Mucosa of descending colon (tissue), 3 donors: ENCODE measurements around the gene LYPD8. TPM values are rescaled to one million over a fixed set of nuclear protein-coding genes. Genes with fewer than 3 reads are reported as not detected.

Experiments used
- ATAC-seq: fragments of 200-7000 bp; cut with Tn5 transposase; one replicate; pipeline ENCODE4 v1.9.1; 2020; ENCODE audit warnings: mild to moderate bottlenecking, moderate library complexity
- DNase-seq, 3 donors: peaks; one replicate each; pipeline ENCODE4 v3.0.0-alpha.2; 2020
- H3K36me3 ChIP-seq: fragments of 200-600 bp; one replicate; pipeline ENCODE4 v1.8.0; 2021; ENCODE audit warnings: low read depth, mild to moderate bottlenecking
- H3K4me1 ChIP-seq: fragments of 200-600 bp; one replicate; pipeline ENCODE4 v1.8.0; 2021; ENCODE audit warnings: low read depth, mild to moderate bottlenecking
- H3K4me3 ChIP-seq: fragments of 200-600 bp; one replicate; pipeline ENCODE4 v1.8.0; 2021; ENCODE audit warnings: mild to moderate bottlenecking
- H3K9me3 ChIP-seq: fragments of 200-600 bp; one replicate; pipeline ENCODE4 v1.8.0; 2021; ENCODE audit warnings: mild to moderate bottlenecking
- CTCF ChIP-seq: fragments of 200-600 bp; IDR thresholded peaks from one replicate; pipeline ENCODE4 v1.8.0; 2022; ENCODE audit warnings: antibody characterized with exemption, mild to moderate bottlenecking
- intact Hi-C, 2 donors: fragments of 100-400 bp; cut with DNase I in 1 of 2; cut with micrococcal nuclease in 1 of 2; formaldehyde crosslinking; loops; one replicate each; pipeline versions ENCODE4 v1.11.0 to v1.11.1; 2022; cut with DNase I, micrococcal nuclease
- total RNA-seq, 3 donors: library from RNA; stranded (reverse); fragmentation: NEBNext Ultra II Directional in 2 of 3; extraction: Animal tissue kit (Norgen Biotek cat#: 25700) in 2 of 3; gene quantifications; one replicate each; pipeline versions ENCODE4 v1.2.1 to v1.2.4, GENCODE V29; 2021 to 2023
- donor health status: DM: no; HTN: no; CAD: no; lungs with moderate emphysema.
- donor health status: DM: no; HTN: no; CAD: no.
- donor health status: DM: no; HTN: yes; CAD: no.

LYPD8 gene
- total RNA-seq, 3 donors from 2014 or later = 235 to 700 (median 647) TPM

DNA sequence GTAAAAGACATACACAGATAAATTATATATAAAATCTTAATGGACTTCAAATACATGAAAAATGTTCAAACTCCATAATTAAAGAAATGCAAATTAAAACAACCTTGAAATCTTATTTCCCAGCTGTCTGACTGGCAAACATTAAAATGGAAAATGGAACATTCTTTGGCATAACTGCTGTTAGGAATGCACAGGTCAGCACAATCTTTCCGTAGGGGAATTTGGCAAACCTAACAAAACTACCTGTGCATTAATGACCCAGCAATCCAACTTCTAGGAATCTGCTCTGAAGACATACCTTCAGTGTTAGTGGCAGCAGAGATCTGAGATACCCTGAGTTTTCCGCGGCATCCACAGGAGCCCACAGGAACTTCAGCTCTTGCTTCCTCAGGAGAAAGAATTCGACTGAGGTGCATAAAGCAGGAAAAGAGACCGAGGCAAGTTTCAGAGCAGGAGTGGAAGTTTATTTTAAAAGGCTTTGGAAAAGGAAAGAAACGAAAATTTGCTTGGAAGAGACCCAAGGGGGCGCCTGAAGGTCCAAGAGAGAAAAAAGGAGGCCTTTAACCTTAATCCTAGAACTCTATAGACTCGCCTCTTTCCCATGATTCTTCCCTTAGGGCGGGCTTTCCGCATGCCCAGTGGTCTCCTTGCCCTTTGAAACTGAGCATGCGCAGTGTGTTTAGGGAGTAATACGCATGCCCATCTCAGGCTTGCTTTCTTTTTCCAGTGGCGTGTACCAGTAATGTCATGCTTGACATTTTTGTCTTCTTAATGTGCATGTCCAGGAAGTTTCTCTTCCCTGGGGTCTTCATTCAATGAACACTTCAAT, 24.8 kb downstream of the LYPD8 start:
- ATAC-seq (no peak), DNase-seq (no peak)
- Histone ChIP-seq H3K36me3 (no peaks in the 10 kb centered on the region), H3K4me1 (no peaks in the 10 kb centered on the region), H3K4me3 (no peak overlapping the region), H3K9me3 (no peaks in the 10 kb centered on the region)
- intact Hi-C loops = no loop called here
- no peak for TF ChIP-seq CTCF

DNA sequence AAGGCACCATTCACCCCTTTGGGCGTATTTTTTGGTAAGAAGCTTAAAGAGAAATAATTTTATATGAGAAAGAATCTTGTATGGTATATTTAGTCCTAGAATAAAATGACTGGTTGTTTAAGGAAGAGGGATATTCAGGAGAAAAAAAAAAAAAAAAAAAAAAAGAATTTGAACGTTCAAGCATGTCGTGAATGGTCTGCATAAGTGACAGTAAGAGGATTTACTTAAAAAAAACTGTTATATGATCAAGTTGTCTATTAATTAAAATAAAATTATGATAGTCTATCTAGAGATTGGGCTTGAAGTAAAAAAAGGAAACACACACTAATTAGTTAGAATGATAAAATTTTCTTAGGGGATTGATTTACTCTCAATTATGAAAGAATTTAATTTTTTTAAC, 41.3 kb downstream of the LYPD8 start:
- Histone ChIP-seq H3K4me3 (no peak overlapping the region), H3K36me3 (no peaks in the 10 kb centered on the region), H3K9me3 (peaks cover 22% of the 10 kb centered on the region), H3K4me1 (no peaks in the 10 kb centered on the region)
- ATAC-seq = no peak
- intact Hi-C loops = no loop called here
- TF ChIP-seq CTCF = no peak
- DNase-seq = no peak

- ATAC-seq (no peak), DNase-seq (no peak)
- TF ChIP-seq CTCF = no peak
- no peaks in the 10 kb centered on the region for H3K4me1 ChIP-seq
- no peaks in the 10 kb centered on the region for H3K36me3 ChIP-seq
- H3K4me3 ChIP-seq = no peak overlapping the region
- intact Hi-C loops = no loop called here
- H3K9me3 ChIP-seq = peaks cover 15% of the 10 kb centered on the region
Measured at GRCh38 chr1:248710305-248710900, 45.2 kb downstream of the LYPD8 start.

- TF ChIP-seq CTCF = no peak
- Histone ChIP-seq H3K4me1 (no peaks in the 10 kb centered on the region), H3K4me3 (no peak overlapping the region), H3K36me3 (no peaks in the 10 kb centered on the region), H3K9me3 (no peaks in the 10 kb centered on the region)
- ATAC-seq = no peak
- intact Hi-C loops = no loop called here
- peak in 1 of 3 donors; percentile 7 for DNase-seq
Measured at GRCh38 chr1:248704606-248705005, 51.0 kb downstream of the LYPD8 start.

DNA sequence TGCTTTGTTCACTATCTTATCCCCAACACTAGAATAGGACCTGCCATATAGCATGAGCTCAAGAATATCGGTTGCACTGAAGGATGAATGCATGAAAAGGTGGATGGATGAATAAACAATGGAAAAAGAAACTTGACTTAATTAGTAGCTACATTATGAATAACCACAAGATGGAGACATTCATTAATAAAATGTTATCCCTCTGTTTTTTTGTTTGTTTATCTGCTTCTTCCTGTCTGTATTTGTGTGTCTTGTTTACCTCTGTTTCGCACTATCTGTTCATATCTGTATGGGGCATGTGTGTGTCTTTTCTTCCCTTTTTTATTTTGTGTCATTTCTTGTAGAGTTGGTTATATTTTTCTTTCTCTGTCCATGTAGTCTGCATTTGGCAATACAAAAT, 51.9 kb downstream of the LYPD8 start:
- H3K9me3 ChIP-seq = no peaks in the 10 kb centered on the region
- no peak for ATAC-seq
- H3K4me3 ChIP-seq = no peak overlapping the region
- no peak for DNase-seq
- no peak for TF ChIP-seq CTCF
- no peaks in the 10 kb centered on the region for H3K4me1 ChIP-seq
- intact Hi-C loops = no loop called here
- no peaks in the 10 kb centered on the region for H3K36me3 ChIP-seq
